ENCODE data around the gene FBXO30. TPM values are rescaled to one million over a fixed set of nuclear protein-coding genes. Genes with fewer than 3 reads are reported as not detected.

The FBXO30 gene
- total and polyA plus RNA-seq, 5 experiments from 2014 or later = 0.23 to 5.1 (median 0.90) TPM

Other genes with a start within 250 kb of the FBXO30 start
- gene EPM2A, start 79.3 kb downstream of the FBXO30 start, total RNA-seq = 10 to 100 TPM; 16.4 to 16.5 TPM
- gene EPM2A, start 79.3 kb downstream of the FBXO30 start, polyA plus RNA-seq = 1 to 10 TPM; 4.6 to 8.4 (median 7.9) TPM
- 10 to 100 TPM; 33.4 to 37.2 TPM for gene SHPRH, start 149.6 kb upstream of the FBXO30 start, total RNA-seq
- gene SHPRH, start 149.6 kb upstream of the FBXO30 start, polyA plus RNA-seq = 1 to 10 TPM; 5.1 to 8.7 (median 6.6) TPM
- gene GRM1, start 214.3 kb upstream of the FBXO30 start, total RNA-seq = not detected
- not detected for gene GRM1, start 214.3 kb upstream of the FBXO30 start, polyA plus RNA-seq